ENCODE results near the gene RAPSN. TPM values are rescaled to one million over a fixed set of nuclear protein-coding genes. Genes with fewer than 3 reads are reported as not detected.

RAPSN gene
- 0.26 TPM in 1 of 2 replicates, not detected in the other for total RNA-seq (2014; rRNA removed; shearing (Covaris generic))
- total RNA-seq (2022): not detected in 2 replicates
- Bru-seq, nascent RNA: percentile 25 among the genes with signal in this experiment
- BruChase-seq, experiment 1, labeled RNA remaining after a 6-hour chase: percentile 37 among the genes with signal in this experiment
- BruChase-seq, experiment 2, labeled RNA remaining after a 2-hour chase: percentile 38 among the genes with signal in this experiment
- long read RNA-seq: 0 reads

- ChIA-PET POLR2A (no interaction called here), CTCF (ENCODE audit: unreplicated experiment) (no interaction called here)
- Histone ChIP-seq H3K36me3 (ENCODE audit: insufficient read depth, low read length) (no peaks in the 10 kb centered on the region), H3K79me2 (ENCODE audit: insufficient read depth, low read depth, low read length) (no peaks in the 10 kb centered on the region), H3K4me2 (ENCODE audit: low read length) (no peak within 1 kb of the TSS), H2AFZ (ENCODE audit: low read length) (no peak within 1 kb of the TSS), H3K9me3 (ENCODE audit: low read length) (no peaks in the 10 kb centered on the region), H4K20me1 (ENCODE audit: insufficient read depth, low read length) (no peaks in the 10 kb centered on the region), H3K27ac (ENCODE audit: low read depth, low read length, poor library complexity, severe bottlenecking) (no peak within 1 kb of the TSS), H3K4me3 (ENCODE audit: low read depth, low read length, poor library complexity, severe bottlenecking) (no peak within 1 kb of the TSS), H3K4me1 (ENCODE audit: insufficient read depth, low read length, poor library complexity, severe bottlenecking) (no peaks in the 10 kb centered on the region), H3K9me2 (ENCODE audit: insufficient read depth, low read length) (no peaks in the 10 kb centered on the region)
- DNase-seq (ENCODE audit: low spot score): no peak
- intact Hi-C loops (cut with micrococcal nuclease; ENCODE audit: unreplicated experiment): no loop called here
- no peak for TF ChIP-seq EZH2phosphoT487 (IDR thresholded peaks at IDR 0.05; ENCODE audit: borderline replicate concordance, low read depth, low read length)
- no peak for TF ChIP-seq CTCF (conservative IDR thresholded peaks at IDR 0.05; ENCODE audit: low read length)
- BruUV-seq (replicated peaks): no TSS peak
Observed at GRCh38 chr11:47448566-47449427, at the start of gene RAPSN. RAPSN (minus strand) TSS chr11:47449136; CDS start chr11:47448964, 172 bp downstream.

- DNase-seq (ENCODE audit: low spot score): no peak
- Histone ChIP-seq H3K4me1 (ENCODE audit: insufficient read depth, low read length, poor library complexity, severe bottlenecking) (no peaks in the 10 kb centered on the region), H3K9me2 (ENCODE audit: insufficient read depth, low read length) (no peaks in the 10 kb centered on the region), H3K4me3 (ENCODE audit: low read depth, low read length, poor library complexity, severe bottlenecking) (no peak overlapping the region), H3K36me3 (ENCODE audit: insufficient read depth, low read length) (peaks cover 90% of the 10 kb centered on the region), H4K20me1 (ENCODE audit: insufficient read depth, low read length) (peaks cover 10% of the 10 kb centered on the region; the same call in 1 of the 2 replicates), H3K27ac (ENCODE audit: low read depth, low read length, poor library complexity, severe bottlenecking) (no peak overlapping the region), H3K79me2 (ENCODE audit: insufficient read depth, low read depth, low read length) (peaks cover 61% of the 10 kb centered on the region), H3K4me2 (ENCODE audit: low read length) (no peak overlapping the region), H2AFZ (ENCODE audit: low read length) (no peak overlapping the region), H3K9me3 (ENCODE audit: low read length) (no peaks in the 10 kb centered on the region)
- intact Hi-C loops (cut with micrococcal nuclease; ENCODE audit: unreplicated experiment): no loop called here
- TF ChIP-seq EZH2phosphoT487 (IDR thresholded peaks at IDR 0.05; ENCODE audit: borderline replicate concordance, low read depth, low read length) (no peak), CTCF (conservative IDR thresholded peaks at IDR 0.05; ENCODE audit: low read length) (no peak)
- ChIA-PET CTCF (ENCODE audit: unreplicated experiment) (interaction anchor here (0.6 kb wide), 1 partner anchor 400 kb away, joined by 3 read pairs; no protein-coding TSS in a partner anchor), POLR2A (interaction anchor here (0.6 to 1.2 kb wide), 8 partner anchors 11 to 679 kb away, joined by 3 to 5 read pairs (median 3); no protein-coding TSS in a partner anchor)
- BruUV-seq (replicated peaks): no TSS peak
Observed at GRCh38 chr11:47498149-47498548, 49.2 kb upstream of the RAPSN start.
